Hematopoietic multipotent progenitor cell treated with erythropoietin and hydrocortisone succinate and interleukin-3 and kit ligand, for 17 days (in vitro differentiated cells): ENCODE measurements around the gene AGPAT1.
A peak's percentile ranks its signal among the peaks of the same experiment; 100 is the strongest.
"Not testable (repeated sequence)": the region's sequence is repeated elsewhere in the genome, so short reads cannot be mapped to it uniquely, and the experiment has no call there.

Source experiments
- DNase-seq: peaks from one replicate; pipeline ENCODE4 v3.0.0-alpha.2; 2015; ENCODE audit warnings: low spot score

AGPAT1 gene

DNA sequence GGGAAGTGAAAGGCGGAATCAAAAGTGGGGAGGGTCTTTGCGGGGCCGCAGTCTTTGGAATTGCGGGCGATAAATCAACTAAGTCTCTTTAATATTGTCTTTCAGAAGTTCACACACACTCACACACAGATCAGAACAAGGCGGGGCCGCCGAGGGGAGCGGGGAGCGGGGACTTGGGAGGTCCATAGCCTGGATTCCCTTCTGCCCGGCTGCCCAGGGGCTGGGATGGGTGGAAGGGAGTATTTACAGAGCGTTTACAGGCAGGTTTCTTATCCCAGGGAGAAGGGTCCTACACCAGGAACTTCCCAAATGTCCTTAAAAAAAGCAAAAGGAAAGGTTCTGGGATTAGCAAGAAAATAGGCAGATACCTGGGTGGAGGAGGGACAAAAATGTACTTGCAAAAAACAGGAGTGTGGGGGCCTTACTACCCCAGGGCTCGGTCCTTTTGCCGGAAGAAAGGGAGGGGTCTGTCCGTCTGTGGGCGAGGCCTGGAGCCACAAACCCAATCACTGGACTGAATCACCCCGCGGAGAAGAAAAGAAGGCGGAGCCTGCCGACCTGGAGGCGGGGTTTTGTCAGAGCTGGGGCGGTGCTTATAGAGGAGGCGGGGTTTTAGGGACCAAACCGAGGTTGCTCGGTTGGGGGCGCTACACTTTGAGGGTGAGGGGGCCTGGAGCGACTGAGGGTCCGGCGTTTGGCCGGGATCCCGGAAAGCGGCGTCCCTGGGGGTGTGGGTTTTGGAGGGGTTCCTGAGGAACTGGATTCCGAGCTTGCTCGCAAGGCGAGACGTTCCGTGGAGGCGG is 27.4 kb downstream of the AGPAT1 start:
- peak; percentile 85 for DNase-seq

DNA sequence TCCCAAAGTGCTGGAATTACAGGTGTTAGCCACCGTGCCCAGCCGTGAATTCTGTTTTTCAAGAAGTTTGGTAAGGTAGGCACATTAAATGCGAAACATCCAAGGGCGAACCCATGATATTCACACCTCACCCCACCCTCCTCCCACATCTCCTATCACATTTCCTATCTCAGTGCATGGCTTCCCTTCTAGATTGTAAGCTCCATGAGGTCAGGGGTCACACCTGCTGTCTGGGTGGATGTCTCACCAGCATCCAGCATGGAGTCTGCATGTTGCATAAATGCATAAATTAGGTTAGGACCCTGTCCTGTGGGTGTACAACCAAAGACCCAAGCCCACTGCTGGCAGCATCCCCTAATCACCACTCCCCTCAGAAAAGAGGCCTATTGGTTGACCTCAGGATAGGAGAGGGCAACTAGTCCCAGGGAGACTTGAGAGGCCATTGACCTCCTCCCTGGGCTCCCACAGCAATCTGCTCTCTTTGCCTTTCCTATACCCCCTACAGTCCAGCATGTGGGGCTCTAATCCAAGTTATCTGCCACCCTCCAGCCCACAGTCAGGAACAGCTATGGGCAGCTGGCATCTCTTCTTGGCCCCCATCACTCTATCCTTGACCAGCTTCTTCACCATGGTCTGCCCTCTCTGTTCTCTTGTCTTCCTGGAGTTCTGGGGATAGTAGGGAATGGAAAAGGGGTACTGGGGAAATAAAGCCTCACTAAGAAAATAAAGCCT is 28.3 kb downstream of the AGPAT1 start:
- peak; percentile 54 for DNase-seq

DNA sequence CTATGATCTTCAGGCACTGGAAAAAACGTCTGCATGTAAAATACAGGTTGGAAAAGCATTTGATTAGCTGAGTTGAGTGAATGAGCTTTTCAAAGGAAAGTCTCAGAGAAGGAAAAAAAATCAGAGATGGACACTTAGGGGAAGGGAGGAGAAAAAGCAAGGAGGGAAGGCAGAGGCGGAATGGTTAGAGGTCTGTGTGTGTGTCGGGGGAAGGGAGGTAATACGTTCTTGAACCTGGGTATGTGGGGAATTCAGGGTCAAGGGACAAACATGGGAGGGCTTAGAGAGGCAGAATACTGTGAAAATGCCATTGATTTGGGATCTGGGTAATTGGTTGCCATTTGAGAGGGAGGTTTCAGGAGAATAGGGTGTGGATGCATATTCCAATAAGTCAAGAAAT is 29.2 kb downstream of the AGPAT1 start:
- no peak for DNase-seq

DNA sequence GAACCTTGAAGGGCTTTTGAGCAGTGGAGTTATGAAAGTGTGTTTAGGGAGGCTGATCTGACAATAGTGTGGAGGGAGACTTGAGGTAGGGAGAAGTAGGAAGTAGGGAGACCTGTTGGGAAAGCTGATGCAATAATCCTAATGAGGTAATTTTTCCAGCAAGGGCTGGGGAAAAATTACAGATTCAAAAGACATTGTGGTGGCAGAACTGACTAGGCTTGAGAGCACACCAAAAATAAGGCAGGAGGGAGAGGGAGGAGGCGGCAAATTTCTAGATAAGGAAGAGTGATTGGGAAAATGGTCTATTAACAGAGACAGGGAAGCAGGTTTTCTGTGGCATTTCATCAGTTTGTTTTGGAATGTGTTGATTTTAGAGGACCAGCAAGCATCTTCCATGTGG is 29.6 kb downstream of the AGPAT1 start:
- no peak for DNase-seq

DNA sequence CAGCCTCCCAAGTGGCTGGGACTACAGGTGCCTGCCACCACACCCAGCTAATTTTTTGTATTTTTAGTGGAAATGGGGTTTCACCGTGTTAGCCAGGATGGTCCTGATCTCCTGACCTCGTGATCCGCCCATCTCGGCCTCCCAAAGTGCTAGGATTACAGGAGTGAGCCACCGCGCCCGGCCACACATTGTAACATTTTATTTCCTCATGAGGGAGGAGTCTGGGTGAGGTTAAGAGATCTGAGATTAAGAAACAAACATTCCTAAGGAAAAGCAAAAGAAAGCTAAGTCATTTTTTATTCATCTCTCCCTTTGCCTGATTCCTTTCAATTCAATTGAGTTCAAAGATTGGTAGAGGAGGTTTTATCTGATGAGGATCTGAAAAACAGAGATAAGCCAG is 31.6 kb downstream of the AGPAT1 start:
- DNase-seq: not testable (repeated sequence)

DNA sequence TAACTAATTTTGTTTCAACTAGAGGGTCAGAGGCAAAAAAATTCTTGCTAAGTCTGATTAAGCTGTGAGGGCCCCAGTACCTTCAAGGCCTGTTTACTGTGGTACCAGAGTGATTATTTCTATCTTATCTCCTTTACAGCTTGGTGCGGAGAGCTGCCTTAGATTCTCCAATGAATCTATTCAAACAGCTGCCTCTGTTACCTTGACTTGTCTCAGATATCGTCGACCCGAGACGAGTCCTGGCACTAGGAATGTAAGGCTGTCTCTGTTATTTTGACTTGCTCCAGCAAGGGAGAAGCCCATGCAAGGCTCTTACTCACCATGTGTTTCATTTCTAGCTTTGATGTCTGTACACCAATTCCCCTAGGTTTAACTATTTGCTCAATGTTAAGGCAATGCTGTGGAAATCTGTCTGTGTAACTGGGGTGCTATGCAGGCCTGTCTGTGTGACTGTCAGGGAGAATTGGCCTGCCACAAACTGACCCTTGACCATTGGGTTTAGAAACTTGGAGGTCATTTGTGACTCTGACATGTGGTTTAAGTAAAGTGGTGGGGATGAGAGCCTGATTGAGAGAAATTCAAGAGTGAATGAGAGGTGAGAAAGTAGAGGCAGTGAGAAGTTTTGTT is 35.4 kb downstream of the AGPAT1 start:
- DNase-seq: peak; percentile 39

DNA sequence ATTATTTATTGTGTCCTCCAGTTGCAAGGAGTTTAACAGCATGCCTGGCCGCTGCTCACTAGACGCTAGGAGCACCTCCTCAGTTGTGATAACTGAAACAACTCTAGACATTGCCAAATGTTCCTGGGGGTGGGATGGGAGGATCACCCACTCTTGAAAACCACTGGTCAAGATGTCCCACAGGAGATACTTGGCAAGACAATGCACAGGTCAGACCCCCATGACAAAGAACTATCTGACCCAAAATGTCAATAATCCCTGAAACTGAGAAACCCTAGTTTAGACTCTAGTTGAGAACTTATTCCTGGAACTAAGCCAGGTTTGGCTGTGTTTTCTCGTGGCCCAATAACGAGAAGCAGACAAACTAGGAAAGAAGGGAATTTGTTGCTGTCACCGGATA is 36.3 kb downstream of the AGPAT1 start:
- no peak for DNase-seq

DNA sequence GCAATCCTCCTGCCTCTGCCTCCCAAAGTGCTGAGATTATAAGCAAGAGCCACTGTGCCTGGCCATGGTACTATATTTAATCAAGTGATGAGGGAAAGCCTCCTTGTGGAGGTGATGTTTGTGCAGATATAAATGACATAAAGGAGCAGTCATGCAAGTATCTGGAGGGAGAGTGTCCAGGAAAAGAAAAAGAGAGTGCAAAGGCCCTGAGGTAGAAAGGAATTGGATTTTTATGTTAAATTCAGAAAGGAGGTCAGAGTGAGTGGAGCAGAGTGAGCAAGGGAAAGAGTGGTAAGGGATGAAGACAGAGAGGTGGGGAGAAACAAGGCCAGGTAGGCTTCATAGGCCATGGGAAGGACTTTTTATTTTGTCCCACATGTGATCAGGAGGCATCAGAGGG is 38.4 kb downstream of the AGPAT1 start:
- DNase-seq: no peak

DNA sequence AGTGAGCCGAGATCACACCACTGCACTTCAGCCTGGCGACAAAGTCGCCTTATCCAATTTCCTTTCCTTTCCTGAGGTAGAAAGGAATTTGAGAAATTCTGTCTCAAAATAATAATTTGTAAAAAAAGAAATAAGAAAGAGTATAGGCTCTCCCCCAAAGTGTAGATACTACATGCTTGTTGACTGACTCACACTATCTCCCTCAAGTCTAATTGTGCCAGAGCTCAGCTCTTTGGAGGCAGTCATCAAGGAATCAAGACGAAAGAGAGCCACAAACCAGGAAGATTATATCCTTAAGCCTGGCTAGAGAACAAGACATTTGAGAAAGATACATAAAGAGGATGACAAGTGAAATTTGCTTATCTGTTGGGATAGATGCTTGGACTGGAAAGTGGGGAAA is 42.1 kb downstream of the AGPAT1 start:
- DNase-seq: no peak

DNA sequence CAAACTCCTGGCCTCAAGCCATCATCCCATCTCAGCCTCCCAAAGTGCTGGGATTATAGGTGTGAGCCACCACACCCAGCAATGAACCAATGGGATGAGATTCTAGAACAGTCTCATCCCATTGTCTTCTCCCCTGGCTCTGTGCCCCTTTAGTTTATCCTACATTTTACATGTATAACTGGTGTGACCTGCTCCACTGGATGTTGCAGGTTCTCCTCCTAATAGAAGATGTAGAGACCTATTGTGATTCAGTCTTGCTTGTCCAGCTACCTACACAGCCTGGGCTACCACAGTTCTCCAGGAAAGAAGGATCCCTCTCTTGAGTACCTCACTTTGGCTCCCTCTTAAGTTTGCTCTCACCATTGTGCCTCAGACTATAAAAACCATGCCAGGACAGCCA is 43.8 kb downstream of the AGPAT1 start:
- no peak for DNase-seq

DNA sequence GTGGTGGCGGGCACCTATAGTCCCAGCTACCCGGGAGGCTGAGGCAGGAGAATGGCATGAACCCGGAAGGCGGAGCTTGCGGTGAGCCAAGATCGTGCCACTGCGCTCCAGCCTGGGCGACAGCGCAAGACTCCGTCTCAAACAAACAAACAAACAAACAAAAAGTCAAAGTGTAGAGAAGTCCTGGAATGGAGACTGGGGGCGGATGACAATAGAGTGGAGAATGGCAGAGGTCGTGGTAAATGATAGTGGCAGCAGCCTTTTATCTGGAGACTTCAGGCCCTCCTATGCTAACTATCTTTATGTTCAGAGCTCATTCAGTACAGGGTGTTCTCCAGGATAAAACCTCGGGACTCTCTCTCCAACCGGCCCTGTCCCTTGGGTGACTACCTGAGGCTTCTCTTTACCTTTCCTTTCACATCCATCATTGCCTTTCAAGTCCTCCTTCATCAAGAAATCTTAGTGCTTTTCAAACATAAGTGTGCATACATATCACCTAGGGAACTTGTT is 44.4 kb downstream of the AGPAT1 start:
- DNase-seq: peak; percentile 59

DNA sequence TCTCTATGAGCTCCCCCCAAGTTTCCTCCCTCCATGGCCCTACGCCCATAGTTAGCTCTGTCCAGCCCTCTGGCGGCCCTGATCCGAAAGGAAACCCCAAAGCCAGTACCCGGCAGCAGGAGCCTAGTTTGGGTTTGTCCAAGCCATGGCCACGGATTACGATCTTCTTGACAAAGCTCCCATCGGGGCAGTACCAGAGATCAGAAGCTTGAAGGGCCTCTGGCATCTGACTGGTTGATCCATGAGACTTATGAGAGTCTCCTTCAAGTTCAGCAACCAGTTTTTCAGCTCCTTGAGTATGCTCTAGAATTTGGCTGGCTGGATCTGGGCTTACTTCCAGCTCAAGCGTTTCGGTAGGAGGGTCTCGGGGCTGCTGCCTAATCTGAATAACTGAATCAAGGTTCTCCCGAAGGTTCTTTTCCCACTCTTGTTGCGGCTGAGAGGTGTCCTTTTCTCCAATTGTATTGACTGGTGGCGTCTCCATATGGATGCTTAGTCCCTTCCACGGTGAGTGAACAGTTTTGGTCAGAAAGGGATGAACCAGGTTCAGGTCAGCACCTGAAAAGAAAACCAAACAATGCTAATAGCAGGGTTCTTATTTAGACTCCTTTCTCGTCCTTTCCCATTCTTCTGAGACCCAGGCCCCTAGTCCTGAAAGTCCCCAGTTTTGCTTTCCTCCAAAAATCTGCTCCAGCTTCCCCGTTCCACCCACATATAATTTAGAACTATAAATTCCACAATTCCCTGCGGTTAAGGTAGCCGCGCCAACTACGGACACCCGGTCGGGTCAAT is 46.4 kb downstream of the AGPAT1 start:
- DNase-seq: peak; percentile 36

DNA sequence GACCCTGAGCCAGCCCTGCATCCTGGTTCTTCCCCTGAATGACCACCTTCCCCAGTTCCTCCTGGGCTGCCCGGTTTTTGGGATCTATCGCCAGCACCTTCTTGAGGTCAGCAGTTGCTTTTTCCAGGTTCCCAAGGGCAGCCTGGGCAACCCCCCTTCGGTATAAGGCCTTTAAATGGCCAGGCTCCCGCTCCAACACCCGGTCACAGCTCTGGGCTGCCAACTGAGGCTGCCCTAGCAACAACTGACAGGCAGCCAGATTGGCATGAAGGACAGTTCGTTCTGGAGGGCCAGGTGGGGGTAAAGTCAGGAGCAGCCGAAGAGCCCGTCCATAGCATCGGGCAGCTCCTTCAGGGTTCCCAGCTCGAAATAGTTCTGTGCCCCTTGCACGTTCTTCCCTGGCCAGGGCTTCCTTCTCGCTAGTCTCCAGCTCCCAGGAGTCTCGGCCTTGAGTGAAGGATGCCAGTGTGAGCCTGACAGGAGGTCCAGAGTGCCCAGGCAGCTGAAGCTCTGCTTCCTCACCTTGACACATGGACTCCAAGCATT is 47.1 kb downstream of the AGPAT1 start:
- no peak for DNase-seq

DNA sequence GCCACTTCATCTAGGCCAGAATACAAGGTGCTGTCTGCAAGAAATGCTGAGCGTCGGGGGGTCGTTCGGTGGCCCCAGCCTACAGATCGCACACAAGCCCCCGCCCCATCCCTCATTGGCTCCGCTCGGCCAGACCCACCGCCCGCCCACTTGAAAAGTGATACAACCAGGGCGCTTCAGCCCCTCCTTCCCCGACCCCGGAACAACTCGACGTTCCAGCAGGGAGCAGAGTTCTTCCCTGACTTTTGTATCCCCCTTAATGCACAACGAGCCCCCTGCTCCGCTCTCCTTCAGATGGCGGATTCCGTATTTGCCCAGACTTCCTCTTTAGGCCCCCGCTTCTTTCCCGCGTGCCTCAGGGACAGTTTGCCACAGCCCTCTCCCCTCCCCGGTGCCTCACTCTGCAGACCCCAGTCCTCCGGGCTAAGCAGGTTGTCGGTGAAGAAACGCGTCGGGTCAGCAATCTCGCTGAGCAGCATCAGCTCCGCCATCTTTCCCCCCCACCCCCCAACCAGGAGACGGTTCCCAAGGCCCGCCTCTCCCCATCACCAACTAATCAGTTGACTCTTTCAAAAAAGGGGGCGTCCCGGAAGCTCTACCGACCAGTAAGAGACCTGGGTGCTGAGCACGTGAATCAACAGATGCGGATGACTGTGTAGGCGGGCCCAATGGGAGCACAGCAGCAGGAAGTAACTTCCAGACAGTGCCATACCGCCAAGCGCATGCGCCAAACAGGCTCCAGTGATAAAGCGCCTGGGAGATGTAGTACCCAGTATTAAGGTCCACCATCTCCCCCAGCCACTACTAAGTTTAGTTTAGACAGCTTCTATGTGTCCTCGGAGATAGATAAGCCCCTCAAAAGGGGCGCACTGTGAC is 47.9 kb downstream of the AGPAT1 start, which contains the start of gene ATF6B:
Gene ATF6B, minus strand, starts transcription at position 530 of the 876 bp plus-strand sequence. Its CDS starts 39 bp downstream, at position 491.
- peak; percentile 99 for DNase-seq

DNA sequence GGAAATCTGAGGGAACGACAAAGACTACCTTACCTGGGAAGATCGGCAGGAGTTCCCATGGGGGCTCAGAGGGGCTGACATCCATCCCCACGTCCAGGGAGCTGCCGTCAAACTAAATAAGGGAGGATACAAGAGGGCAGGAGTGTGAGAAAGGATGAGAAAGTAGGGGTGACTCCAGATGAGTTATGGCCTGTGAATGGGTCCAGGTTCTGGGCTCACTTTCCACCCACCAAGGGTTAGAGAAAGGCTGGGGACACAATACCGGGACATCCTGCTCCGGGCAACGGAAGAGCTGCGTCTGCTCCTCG is 48.5 kb downstream of the AGPAT1 start:
- no peak for DNase-seq

DNA sequence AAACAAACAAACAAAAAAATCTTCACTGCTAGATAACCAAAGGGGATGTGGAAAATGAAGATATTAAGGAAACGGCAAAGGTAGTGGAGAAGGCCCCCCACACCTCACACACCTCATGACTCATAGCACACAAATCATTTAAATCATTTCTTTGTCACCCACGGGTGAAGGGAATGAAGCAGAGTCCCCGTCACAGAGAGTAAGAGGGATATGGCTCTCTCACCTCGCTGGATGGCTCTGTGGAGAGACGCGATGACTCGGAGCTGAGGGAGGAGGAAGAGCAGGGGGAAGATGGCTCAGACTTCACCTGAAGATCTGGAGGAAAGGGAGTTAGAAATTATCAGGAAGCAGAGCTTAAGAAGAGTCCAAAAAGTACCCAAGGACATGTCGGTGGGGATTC is 49.0 kb downstream of the AGPAT1 start:
- peak; percentile 38 for DNase-seq

DNA sequence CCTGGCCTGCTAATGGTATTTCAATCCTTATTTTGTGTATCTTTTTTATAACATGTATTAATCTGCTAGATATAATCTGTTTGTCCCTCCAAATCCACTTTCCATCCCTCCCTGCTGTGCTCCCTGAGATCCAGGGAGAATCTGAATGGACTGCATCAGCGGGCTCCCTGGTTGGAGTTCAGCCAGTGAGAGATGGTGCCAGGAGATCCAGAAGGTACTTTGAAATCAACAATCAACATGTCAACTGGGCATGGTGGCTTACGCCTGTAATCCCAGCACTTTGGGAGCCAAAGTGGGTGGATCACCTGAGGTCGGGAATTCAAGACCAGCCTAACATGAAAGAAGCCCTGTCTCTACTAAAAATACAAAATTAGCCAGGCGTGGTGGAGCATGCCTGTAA is 52.2 kb downstream of the AGPAT1 start:
- no peak for DNase-seq

DNA sequence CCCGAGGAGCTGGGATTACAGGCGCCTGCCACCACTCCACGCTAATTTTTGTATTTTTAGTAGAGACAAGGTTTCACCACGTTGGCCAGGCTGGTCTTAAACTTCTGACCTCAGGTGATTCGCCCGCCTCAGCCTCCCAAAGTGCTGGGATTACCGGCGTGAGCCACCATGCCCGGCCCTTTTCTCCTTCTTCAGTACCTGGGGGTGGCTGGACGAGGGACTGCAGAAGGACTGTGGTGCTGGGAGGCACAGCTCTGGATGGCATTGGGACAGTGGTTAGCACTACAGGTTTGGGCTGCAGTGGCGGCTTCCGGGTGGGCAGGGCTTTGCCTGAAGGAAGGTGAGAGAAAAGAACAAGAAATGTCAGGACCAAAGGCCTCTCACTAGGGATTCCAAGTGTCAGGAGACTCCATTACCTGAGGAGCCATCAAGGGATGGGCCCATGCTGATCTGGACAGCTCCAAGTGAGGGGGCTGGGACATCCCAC is 55.3 kb downstream of the AGPAT1 start:
- DNase-seq: no peak

DNA sequence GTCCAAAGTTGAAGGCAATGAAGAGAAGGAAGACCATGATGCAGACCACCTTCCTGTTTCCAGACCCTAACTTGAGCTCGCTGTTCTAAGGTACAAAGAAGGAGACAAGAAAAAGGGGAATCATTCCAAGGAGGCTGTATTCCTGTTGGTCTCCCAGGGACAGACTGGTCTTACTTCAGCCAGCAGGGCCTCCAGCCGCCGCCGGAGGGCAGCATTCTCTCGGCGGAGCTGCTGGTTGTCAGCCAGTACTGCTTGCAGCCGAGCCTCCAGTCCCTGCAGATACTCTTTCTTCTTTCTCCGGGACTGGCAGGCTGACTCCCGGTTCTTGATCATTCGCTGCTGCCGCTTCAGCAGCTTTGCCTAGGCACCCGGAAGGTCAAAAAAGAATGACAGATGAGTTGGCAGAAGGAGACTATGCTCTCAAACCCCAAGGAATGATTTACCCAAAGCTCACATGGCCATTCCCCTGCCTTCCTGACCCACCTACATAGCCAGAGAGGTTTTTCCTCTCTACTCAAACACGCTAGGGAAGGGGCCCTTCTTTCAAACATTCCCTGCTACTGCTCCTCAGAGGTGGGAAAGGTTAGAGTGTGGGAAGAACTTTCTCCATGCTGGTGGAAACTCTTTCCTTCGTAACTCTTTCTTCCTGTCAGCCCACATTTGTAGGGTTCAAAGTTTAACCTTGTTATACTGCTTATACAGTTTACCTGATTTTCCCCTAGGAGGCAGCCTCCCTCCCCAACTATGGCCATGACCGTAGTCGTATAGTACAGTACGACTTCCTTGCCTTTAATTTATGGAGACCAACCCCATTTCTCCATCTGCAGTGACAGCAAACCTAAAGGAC is 56.9 kb downstream of the AGPAT1 start:
- DNase-seq: peak; percentile 88
